Measurements from ENCODE around the gene SAXO2. TPM values are rescaled to one million over a fixed set of nuclear protein-coding genes. Genes with fewer than 3 reads are reported as not detected.

SAXO2 gene
- total and polyA plus RNA-seq, 3 experiments from 2014 or later, result 0.97 to 1.9 (median 1.6) TPM

DNA sequence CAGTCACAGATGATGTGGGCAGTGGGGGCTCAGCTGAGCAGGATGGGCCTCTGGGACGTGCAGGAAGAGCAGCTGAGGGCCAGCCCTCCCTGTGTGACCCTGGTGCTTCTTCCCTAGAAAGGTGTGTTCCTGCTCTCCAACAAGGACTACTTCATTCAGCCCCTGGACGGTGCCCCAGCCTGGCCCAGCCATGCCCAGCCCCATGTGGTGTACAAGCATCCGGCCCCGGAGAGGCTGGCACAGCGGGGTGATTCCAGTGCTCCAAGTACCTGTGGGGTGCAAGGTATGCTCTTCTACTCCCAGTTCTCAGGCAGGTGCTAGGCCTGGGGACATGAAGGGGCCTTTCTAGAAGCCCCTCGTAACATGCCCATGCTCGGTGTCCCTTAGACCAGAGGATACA, 38.3 kb downstream of the SAXO2 start:
- Histone ChIP-seq H3K27me3 (ENCODE audit: insufficient read depth, low read length, poor library complexity, severe bottlenecking) (no peaks in the 10 kb centered on the region), H3K27ac (ENCODE audit: low read depth, low read length) (no peak overlapping the region), H3K4me3 (ENCODE audit: low read length) (no peak overlapping the region), H3K9me3 (ENCODE audit: low read length) (no peaks in the 10 kb centered on the region), H3K4me1 (ENCODE audit: insufficient read depth, low read length) (peaks cover 13% of the 10 kb centered on the region), H3K36me3 (ENCODE audit: insufficient read depth, low read length) (no peaks in the 10 kb centered on the region)
- Mint-ChIP-seq H3K4me1 (peaks cover 19 to 36% (median 27%) of the 10 kb centered on the region in 3 donors), H3K9me3 (no peaks in the 10 kb centered on the region), H3K27ac (peak overlapping the region in 2 of 8 donors; percentile 45 to 79), H3K27me3 (no peaks in the 10 kb centered on the region), H3K4me3 (no peak overlapping the region), H3K36me3 (peaks cover 0 to 4% (median 0%) of the 10 kb centered on the region in 3 donors)
- ChIA-PET POLR2A (no interaction called here), CTCF (no interaction called here)
- DNase-seq, result no peak

DNA sequence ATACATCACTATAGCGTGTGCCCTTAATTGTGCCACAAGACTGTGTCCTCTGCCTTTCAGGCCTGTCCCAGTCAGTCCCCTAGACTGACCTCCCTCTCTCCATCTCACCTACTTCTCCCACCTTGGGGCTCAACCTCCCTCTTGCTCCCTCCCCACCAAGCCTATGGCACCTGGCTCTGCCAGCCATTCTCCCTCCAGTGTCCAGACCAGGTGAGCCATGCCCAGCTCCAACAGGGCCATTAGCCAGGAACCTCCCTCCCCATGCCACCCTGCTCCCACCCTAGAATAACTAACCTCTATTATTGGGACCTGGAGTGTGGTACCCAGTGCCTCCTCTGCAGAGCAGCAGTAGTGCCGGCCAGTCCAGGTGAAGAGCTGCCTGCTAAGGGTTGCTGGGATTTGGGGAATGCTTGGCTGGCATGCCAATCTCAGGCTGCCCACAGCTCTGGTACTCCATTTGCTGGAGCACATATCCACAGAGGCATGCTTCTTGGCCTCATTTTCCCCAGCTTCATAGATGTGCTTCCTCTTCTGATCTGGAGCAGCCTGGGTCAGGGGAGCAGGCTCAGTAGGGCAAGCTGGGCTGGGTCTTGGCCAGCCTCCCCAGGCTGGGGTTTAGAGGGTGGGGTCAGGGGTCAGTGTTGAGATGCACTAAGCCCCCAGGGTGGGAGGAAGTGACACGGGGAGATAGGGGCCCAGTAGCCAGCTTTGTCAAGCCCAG, 38.8 kb downstream of the SAXO2 start:
- Mint-ChIP-seq H3K27ac (peak overlapping the region in 3 of 8 donors; percentile 45 to 52 (median 46)), H3K36me3 (peaks cover 0 to 4% (median 0%) of the 10 kb centered on the region in 3 donors), H3K9me3 (no peaks in the 10 kb centered on the region), H3K4me1 (peaks cover 19 to 36% (median 27%) of the 10 kb centered on the region in 3 donors), H3K27me3 (no peaks in the 10 kb centered on the region), H3K4me3 (peak overlapping the region in 1 of 7 donors; percentile 36)
- ChIA-PET CTCF (no interaction called here), POLR2A (no interaction called here)
- no peak overlapping the region for H3K4me3 ChIP-seq (ENCODE audit: low read length)
- no peaks in the 10 kb centered on the region for H3K9me3 ChIP-seq (ENCODE audit: low read length)
- H3K4me1 ChIP-seq (ENCODE audit: insufficient read depth, low read length), result peaks cover 13% of the 10 kb centered on the region
- no peaks in the 10 kb centered on the region for H3K36me3 ChIP-seq (ENCODE audit: insufficient read depth, low read length)
- no peak overlapping the region for H3K27ac ChIP-seq (ENCODE audit: low read depth, low read length)
- H3K27me3 ChIP-seq (ENCODE audit: insufficient read depth, low read length, poor library complexity, severe bottlenecking), result no peaks in the 10 kb centered on the region
- no peak for DNase-seq

DNA sequence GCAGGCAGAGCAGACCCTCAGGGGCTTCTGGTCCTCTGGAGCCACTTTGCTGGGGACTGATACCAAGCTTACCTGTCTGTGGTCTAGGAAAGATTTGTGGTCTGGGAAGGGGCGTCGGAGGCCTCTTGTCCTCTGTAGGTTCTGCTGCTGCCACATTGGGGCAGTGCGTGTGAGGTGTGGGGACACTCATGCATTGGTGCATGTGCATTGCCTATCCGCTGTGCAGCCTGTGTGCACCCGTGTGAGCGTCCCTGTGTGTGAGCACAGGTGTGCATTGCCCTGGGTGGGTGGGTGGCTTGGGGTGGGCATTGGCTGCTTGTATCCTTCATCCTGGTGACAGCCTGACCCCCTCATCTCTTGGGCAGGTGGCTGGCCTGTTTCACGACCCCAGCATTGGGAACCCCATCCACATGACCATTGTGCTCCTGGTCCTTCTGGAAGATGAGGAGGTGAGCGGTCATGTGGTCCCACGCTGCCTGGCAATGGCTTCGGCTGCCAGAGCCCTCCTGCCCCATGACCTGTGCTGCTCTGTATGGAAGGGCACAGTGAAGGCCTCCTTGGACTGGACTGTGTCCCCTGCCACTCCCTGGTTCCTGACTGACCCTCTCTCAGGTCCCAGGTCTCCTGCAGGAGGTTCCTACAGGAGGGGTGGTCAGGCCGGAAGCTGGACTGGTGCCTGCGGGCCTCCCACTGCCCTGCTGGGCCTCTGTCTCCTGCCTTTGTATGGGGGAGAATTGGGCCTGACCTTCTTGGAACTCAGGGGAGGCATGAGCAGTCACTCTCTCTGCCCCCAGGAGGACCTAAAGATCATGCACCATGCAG, 41.5 kb downstream of the SAXO2 start:
- Mint-ChIP-seq H3K4me1 (peaks cover 0 to 12% (median 8%) of the 10 kb centered on the region in 3 donors), H3K27me3 (no peaks in the 10 kb centered on the region), H3K36me3 (peaks cover 0 to 7% (median 0%) of the 10 kb centered on the region in 3 donors), H3K9me3 (no peaks in the 10 kb centered on the region), H3K4me3 (no peak overlapping the region), H3K27ac (no peak overlapping the region)
- no peak overlapping the region for H3K4me3 ChIP-seq (ENCODE audit: low read length)
- H3K9me3 ChIP-seq (ENCODE audit: low read length), result no peaks in the 10 kb centered on the region
- no peaks in the 10 kb centered on the region for H3K27me3 ChIP-seq (ENCODE audit: insufficient read depth, low read length, poor library complexity, severe bottlenecking)
- H3K4me1 ChIP-seq (ENCODE audit: insufficient read depth, low read length), result peaks cover under 1% of the 10 kb centered on the region
- H3K27ac ChIP-seq (ENCODE audit: low read depth, low read length), result no peak overlapping the region
- CTCF ChIA-PET, result interaction anchor here (1.0 kb wide), 1 partner anchor 9 kb away, joined by 3 read pairs; no protein-coding TSS in a partner anchor
- POLR2A ChIA-PET, result no interaction called here
- DNase-seq, result no peak
- H3K36me3 ChIP-seq (ENCODE audit: insufficient read depth, low read length), result no peaks in the 10 kb centered on the region

DNA sequence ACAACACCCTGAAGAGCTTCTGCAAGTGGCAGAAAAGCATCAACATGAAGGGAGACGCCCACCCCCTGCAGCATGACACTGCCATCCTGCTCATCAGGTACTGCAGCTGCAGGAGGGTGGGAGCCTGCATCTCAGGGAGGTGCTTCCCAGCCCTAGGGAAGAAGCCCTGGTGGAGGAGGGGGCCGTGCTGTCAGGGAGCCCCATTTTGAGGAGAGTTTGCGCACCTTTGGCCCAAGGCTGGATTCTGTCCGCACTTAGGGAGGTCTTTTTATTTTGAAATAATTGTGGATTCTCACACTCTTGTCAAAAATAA, 42.1 kb downstream of the SAXO2 start:
- Mint-ChIP-seq H3K27ac (no peak overlapping the region), H3K9me3 (no peaks in the 10 kb centered on the region), H3K4me1 (peaks cover 0 to 9% (median 8%) of the 10 kb centered on the region in 3 donors), H3K4me3 (no peak overlapping the region), H3K36me3 (peaks cover 0 to 7% (median 0%) of the 10 kb centered on the region in 3 donors), H3K27me3 (no peaks in the 10 kb centered on the region)
- H3K4me3 ChIP-seq (ENCODE audit: low read length), result no peak overlapping the region
- no peaks in the 10 kb centered on the region for H3K9me3 ChIP-seq (ENCODE audit: low read length)
- POLR2A ChIA-PET, result no interaction called here
- CTCF ChIA-PET, result no interaction called here
- DNase-seq, result no peak
- H3K27ac ChIP-seq (ENCODE audit: low read depth, low read length), result no peak overlapping the region
- H3K36me3 ChIP-seq (ENCODE audit: insufficient read depth, low read length), result no peaks in the 10 kb centered on the region
- H3K4me1 ChIP-seq (ENCODE audit: insufficient read depth, low read length), result no peaks in the 10 kb centered on the region
- no peaks in the 10 kb centered on the region for H3K27me3 ChIP-seq (ENCODE audit: insufficient read depth, low read length, poor library complexity, severe bottlenecking)

DNA sequence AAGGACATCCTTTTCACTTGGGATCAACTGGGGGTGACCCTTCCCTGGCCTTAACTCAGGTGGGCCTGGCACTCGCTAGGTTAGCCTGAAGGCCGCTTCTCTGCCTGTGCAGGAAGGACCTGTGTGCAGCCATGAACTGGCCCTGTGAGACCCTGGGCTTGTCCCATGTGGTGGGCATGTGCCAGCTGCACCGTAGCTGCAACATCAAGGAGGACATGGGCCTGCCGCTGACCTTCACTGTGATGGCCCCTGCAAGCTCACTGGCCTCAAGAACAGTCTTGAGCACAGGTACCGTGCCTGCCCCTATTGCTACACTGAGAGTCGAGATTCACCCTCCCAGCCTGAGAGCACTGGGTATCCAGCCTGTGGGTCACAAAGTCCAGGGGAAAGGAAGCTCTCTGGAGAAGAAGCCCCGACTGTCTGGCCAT, 43.0 kb downstream of the SAXO2 start:
- H3K36me3 ChIP-seq (ENCODE audit: insufficient read depth, low read length), result no peaks in the 10 kb centered on the region
- H3K27me3 ChIP-seq (ENCODE audit: insufficient read depth, low read length, poor library complexity, severe bottlenecking), result no peaks in the 10 kb centered on the region
- Mint-ChIP-seq H3K9me3 (peaks cover 0 to 4% (median 3%) of the 10 kb centered on the region in 5 donors), H3K4me1 (peaks cover 0 to 9% (median 8%) of the 10 kb centered on the region in 3 donors), H3K27me3 (peaks cover 0 to 3% of the 10 kb centered on the region in 2 donors), H3K27ac (peak overlapping the region in 1 of 8 donors; percentile 37), H3K36me3 (peaks cover 0 to 13% (median 0%) of the 10 kb centered on the region in 3 donors), H3K4me3 (no peak overlapping the region)
- H3K4me3 ChIP-seq (ENCODE audit: low read length), result no peak overlapping the region
- H3K9me3 ChIP-seq (ENCODE audit: low read length), result no peaks in the 10 kb centered on the region
- POLR2A ChIA-PET, result no interaction called here
- CTCF ChIA-PET, result no interaction called here
- no peaks in the 10 kb centered on the region for H3K4me1 ChIP-seq (ENCODE audit: insufficient read depth, low read length)
- no peak for DNase-seq
- no peak overlapping the region for H3K27ac ChIP-seq (ENCODE audit: low read depth, low read length)

DNA sequence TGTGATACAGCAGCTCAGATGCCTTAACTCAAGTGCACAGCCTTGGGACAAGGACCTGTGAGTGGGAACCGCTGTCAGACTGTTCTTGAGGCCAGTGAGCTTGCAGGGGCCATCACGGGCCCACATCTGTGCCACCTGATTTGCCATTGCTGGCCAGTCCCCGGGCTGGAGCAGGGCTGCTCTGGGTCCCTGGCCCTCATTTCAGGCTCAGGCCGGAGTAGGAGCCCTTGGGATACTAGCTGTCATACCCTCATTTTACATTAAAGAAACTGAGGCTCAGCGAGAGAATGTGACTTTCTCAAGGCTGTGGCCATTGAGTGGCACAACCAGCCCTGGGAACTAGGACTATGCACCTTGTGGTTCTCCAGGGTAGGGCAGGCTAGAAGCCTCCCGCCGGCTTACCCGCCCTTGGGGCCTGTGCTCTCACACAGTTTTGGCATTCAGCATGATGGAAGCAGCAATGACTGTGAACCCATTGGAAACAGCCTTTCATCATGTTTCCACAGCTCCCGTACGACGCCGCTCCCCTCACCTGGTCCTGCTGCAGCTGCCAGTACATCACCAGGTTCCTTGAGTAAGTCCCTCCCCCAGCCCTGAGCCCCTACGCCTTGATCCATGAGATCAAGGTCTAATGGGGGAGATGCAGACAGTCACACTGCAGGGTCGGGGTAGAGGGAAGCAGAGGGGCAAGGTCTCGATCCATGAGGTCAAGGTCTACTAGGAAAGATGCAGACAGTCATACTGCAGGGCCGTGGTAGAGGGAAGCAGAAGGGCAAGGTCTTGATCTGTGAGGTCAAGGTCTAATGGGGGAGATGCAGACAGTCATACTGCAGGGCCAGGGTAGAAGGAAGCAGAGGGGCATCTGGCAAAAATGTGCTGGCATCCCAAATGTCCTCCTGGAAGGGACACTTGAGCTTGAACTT, 44.4 kb downstream of the SAXO2 start:
- ChIA-PET POLR2A (no interaction called here), CTCF (no interaction called here)
- Mint-ChIP-seq H3K27ac (peak overlapping the region in 1 of 8 donors; percentile 56), H3K36me3 (peaks cover 0 to 12% (median 0%) of the 10 kb centered on the region in 3 donors), H3K4me3 (no peak overlapping the region), H3K4me1 (peaks cover 0 to 8% (median 5%) of the 10 kb centered on the region in 3 donors), H3K27me3 (peaks cover 0 to 9% of the 10 kb centered on the region in 2 donors), H3K9me3 (peaks cover 3 to 8% (median 6%) of the 10 kb centered on the region in 5 donors)
- no peak overlapping the region for H3K27ac ChIP-seq (ENCODE audit: low read depth, low read length)
- H3K27me3 ChIP-seq (ENCODE audit: insufficient read depth, low read length, poor library complexity, severe bottlenecking), result no peaks in the 10 kb centered on the region
- H3K4me3 ChIP-seq (ENCODE audit: low read length), result no peak overlapping the region
- no peaks in the 10 kb centered on the region for H3K36me3 ChIP-seq (ENCODE audit: insufficient read depth, low read length)
- H3K4me1 ChIP-seq (ENCODE audit: insufficient read depth, low read length), result no peaks in the 10 kb centered on the region
- DNase-seq, result no peak
- no peaks in the 10 kb centered on the region for H3K9me3 ChIP-seq (ENCODE audit: low read length)

DNA sequence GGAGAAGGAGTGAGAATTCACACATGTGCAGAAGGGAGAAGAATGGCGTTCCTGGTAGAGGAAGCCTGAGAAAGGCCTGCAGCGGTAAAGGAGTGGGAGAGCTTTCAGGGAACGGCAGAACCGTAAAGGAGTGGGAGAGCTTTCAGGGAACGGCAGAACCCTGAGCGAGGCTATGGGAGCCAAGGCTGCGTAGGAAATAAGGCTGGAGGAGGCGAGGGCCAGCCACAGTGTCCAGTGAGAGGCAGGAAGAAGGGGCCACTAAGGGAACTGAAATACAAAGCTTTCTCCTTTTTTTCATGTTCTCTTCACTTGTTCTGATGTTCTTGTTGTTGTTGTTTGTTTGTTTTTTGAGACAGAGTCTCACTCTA, 45.1 kb downstream of the SAXO2 start:
- no peak overlapping the region for H3K27ac ChIP-seq (ENCODE audit: low read depth, low read length)
- no peaks in the 10 kb centered on the region for H3K4me1 ChIP-seq (ENCODE audit: insufficient read depth, low read length)
- peaks cover 0 to 11% (median 0%) of the 10 kb centered on the region in 3 donors for H3K36me3 Mint-ChIP-seq
- ChIA-PET CTCF (no interaction called here), POLR2A (no interaction called here)
- H3K27me3 Mint-ChIP-seq, result peaks cover 0 to 9% of the 10 kb centered on the region in 2 donors
- H3K36me3 ChIP-seq (ENCODE audit: insufficient read depth, low read length), result no peaks in the 10 kb centered on the region
- no peak overlapping the region for H3K27ac Mint-ChIP-seq
- DNase-seq, result no peak
- H3K9me3 Mint-ChIP-seq, result peaks cover 3 to 8% (median 6%) of the 10 kb centered on the region in 5 donors
- no peak overlapping the region for H3K4me3 ChIP-seq (ENCODE audit: low read length)
- no peak overlapping the region for H3K4me3 Mint-ChIP-seq
- no peaks in the 10 kb centered on the region for H3K27me3 ChIP-seq (ENCODE audit: insufficient read depth, low read length, poor library complexity, severe bottlenecking)
- H3K4me1 Mint-ChIP-seq, result peaks cover 0 to 8% (median 5%) of the 10 kb centered on the region in 3 donors
- H3K9me3 ChIP-seq (ENCODE audit: low read length), result no peaks in the 10 kb centered on the region

Measured in CD8-positive, alpha-beta memory T cell (primary cell).